CMK (cell line): ENCODE data around the gene RAB5B.
"Not testable (repeated sequence)": the region's sequence is repeated elsewhere in the genome, so short reads cannot be mapped to it uniquely, and the experiment has no call there.

Source experiments
- DNase-seq: peaks from one replicate; pipeline ENCODE4 v3.0.0-alpha.2; 2010; ENCODE audit warnings: low read depth

The RAB5B gene

GRCh38 chr12:55983232-55983842 lies 9.5 kb downstream of the RAB5B start:
- no peak for DNase-seq

- DNase-seq: no peak
Observed at GRCh38 chr12:55984861-55985260, 11.0 kb downstream of the RAB5B start.

- DNase-seq: no peak
Observed at GRCh38 chr12:55985341-55985740, 11.5 kb downstream of the RAB5B start.

GRCh38 chr12:55985976-55986375 lies 12.1 kb downstream of the RAB5B start:
- not testable (repeated sequence) for DNase-seq

GRCh38 chr12:55991110-55991509 lies 17.2 kb downstream of the RAB5B start:
- DNase-seq: no peak

- no peak for DNase-seq
Observed at GRCh38 chr12:55993230-55993853, 19.5 kb downstream of the RAB5B start.

GRCh38 chr12:55995366-55995765 lies 21.5 kb downstream of the RAB5B start:
- no peak for DNase-seq

GRCh38 chr12:55996201-55996714 lies 22.4 kb downstream of the RAB5B start:
- DNase-seq: peak; percentile 36

- DNase-seq: peak; percentile 91
Observed at GRCh38 chr12:55996715-55997534, 23.0 kb downstream of the RAB5B start, which contains the start of gene SUOX. Gene SUOX, plus strand, starts transcription at chr12:55997276. Its CDS starts 4,946 bp downstream, at chr12:56002222.

GRCh38 chr12:55997535-55997859 lies 23.6 kb downstream of the RAB5B start:
- no peak for DNase-seq

- not testable (repeated sequence) for DNase-seq
Observed at GRCh38 chr12:55999522-55999921, 25.6 kb downstream of the RAB5B start.

GRCh38 chr12:55999999-56000540 lies 26.2 kb downstream of the RAB5B start:
- DNase-seq: not testable (repeated sequence)

- DNase-seq: no peak
Observed at GRCh38 chr12:56001487-56002100, 27.7 kb downstream of the RAB5B start.

GRCh38 chr12:56003376-56003775 lies 29.5 kb downstream of the RAB5B start:
- not testable (repeated sequence) for DNase-seq

GRCh38 chr12:56004211-56004610 lies 30.3 kb downstream of the RAB5B start:
- no peak for DNase-seq

- DNase-seq: no peak
Observed at GRCh38 chr12:56007564-56008559, 34.0 kb downstream of the RAB5B start.

GRCh38 chr12:56010111-56010570 lies 36.3 kb downstream of the RAB5B start:
- no peak for DNase-seq

- no peak for DNase-seq
Observed at GRCh38 chr12:56011509-56012090, 37.7 kb downstream of the RAB5B start.

- DNase-seq: no peak
Observed at GRCh38 chr12:56013482-56013881, 39.6 kb downstream of the RAB5B start.

GRCh38 chr12:56014205-56014604 lies 40.3 kb downstream of the RAB5B start:
- DNase-seq: no peak
